Measurements from ENCODE around the gene POLR3B. TPM values are rescaled to one million over a fixed set of nuclear protein-coding genes. Genes with fewer than 3 reads are reported as not detected.
"Not testable (repeated sequence)": the region's sequence is repeated elsewhere in the genome, so short reads cannot be mapped to it uniquely, and the experiment has no call there.

The POLR3B gene
- total RNA-seq, 1 donor from 2014 or later, result 12.6 TPM

DNA sequence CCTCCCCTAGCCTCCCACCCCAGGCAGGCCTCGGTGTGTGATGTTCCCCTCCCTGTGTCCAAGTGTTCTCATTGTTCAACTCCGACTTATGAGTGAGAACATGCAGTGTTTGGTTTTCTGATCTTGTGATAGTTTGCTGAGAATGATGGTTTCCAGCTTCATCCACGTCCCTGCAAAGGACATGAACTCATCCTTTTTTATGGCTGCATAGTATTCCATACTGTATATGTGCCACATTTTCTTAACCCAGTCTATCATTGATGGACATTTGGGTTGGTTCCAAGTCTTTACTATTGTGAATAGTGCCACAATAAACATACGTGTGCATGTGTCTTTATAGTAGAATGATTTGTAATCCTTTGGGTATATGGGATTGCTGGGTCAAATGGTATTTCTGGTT is 108.1 kb downstream of the POLR3B start:
- DNase-seq, result not testable (repeated sequence)

- not testable (repeated sequence) for DNase-seq
Measured at GRCh38 chr12:106475662-106476061, 118.1 kb downstream of the POLR3B start.

- DNase-seq, result not testable (repeated sequence)
Measured at GRCh38 chr12:106477627-106478026, 120.1 kb downstream of the POLR3B start.

DNA sequence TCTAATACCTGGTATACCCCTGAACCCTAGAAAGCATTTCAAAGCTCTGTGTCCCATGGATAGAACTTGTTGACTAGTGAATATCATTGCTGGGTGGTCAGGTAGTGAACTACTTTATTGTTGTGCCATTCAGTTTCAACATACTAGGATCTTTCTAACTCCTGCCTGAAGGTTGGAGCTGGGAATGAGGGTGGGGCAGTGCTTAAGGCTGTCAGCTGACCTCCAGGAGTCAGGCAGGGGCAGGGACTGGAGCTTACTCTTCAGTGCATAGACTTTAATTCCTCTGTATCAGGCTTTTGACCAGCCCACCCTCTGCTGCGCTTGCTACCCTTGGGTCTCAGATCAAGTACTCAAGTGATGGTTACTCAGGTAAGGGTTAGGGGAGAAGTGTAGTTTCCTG is 122.7 kb downstream of the POLR3B start:
- DNase-seq, result no peak

DNA sequence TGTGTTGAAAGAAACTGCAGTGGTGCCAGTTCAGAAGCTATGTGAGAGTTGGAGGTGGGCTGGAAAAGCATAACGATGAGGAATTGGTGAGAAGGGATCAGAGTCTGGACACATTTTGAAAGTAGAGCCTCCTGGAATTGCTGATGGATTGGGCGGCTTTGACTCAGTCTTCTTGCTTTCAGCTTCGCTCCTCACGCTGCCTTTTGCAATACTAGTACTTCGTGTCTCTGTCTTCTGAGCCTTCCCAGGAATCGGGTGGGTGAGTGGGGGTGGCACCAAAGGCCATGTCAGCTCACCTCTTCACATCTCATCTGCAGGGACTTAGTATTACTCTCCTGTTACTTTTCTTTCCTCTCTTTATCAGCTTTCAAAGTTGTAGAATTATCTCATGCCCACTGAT is 123.7 kb downstream of the POLR3B start:
- no peak for DNase-seq

- DNase-seq, result no peak
Measured at GRCh38 chr12:106487664-106488063, 130.1 kb downstream of the POLR3B start.

DNA sequence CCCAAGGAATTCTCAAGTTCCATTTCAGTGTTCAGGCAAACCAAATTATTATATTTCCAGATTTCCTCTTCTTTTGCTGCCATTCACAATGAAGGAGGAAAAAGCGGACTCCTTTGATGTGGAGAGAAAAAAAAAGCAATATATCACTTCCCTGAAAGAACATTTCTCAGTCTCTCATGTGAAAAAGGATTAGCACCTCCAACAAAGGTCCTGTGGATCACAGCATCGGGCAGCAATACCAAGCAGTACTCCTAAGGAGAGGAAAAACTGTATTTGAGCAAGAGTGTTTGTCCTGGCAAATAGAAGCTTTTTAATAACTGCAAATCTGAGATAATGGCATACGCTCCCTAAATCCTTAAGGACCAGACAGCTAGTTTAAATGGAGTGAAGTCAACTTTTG is 131.3 kb downstream of the POLR3B start:
- DNase-seq, result no peak

- DNase-seq, result no peak
Measured at GRCh38 chr12:106490264-106490663, 132.7 kb downstream of the POLR3B start.

GRCh38 chr12:106492857-106493256 is 135.3 kb downstream of the POLR3B start:
- no peak for DNase-seq

GRCh38 chr12:106493531-106493930 is 136.0 kb downstream of the POLR3B start:
- no peak for DNase-seq

DNA sequence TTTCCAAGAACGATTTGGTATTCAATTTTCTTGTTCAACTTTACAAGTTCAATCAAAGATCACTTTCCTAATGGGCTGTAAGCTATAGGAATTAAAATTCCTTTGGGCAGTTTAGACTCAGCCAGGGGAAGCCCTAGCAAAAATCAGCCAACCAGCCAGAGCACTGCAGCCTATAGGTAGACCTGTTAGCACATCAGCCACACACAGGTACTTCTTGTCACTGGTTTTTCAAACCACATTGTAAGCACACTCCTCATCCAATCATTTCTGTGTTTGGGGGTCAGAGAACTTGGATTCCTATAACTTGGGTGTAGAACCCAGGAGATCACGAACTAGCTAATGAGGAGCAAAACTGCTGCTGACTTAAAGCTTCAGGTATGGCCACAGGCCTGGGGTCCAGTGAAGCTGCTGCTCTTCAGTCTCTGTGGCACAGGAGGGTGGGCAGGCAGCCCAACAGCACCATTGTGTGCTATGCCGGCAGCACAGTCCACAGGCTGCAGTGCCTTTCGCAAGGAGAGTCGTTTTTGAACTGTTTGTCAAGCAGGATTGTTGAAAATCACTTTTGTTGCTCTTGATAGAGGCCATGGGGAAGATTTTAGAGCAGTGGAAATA is 137.9 kb downstream of the POLR3B start:
- DNase-seq, result no peak

GRCh38 chr12:106498056-106498455 is 140.5 kb downstream of the POLR3B start:
- DNase-seq, result no peak

DNA sequence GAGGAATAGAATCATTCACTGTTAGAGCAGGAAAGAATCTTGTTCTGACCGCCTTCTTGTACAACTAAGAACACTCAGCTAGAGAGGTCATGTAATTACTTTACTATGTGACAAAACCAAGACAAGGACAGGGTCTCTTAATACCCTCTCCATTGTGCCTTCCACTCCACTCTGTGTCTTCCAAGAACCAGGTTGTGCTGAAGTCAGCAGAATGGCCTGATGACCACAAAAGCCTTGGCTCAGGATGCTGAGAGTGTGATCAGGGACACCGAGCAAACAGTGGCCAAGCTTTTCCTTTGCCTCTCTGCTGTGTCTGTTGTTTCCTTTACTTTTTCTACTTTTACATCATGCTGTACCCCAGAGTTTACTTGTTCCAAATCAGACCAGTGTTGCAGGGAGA is 142.1 kb downstream of the POLR3B start:
- no peak for DNase-seq

- DNase-seq, result no peak
Measured at GRCh38 chr12:106506691-106507090, 149.1 kb downstream of the POLR3B start.

- DNase-seq, result no peak
Measured at GRCh38 chr12:106508966-106509365, 151.4 kb downstream of the POLR3B start.

DNA sequence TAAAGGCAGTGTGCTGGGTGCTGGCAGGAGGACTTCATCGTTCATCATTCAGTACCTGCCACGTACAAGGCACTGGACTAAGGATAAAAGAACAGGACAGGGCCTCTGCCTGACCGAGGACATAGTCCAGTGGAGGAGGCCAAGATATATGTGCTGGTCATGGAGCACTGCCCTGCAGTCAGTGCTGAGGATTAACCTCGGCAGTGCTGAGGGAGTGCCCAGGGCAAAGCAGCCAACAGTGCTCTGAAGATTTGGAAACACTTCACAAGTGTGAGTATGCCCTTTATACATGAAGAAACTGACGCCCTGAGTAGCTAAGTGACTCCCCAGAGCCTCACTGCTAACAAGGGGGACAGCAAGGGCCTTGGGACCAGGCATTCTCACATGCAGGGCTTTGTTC is 153.8 kb downstream of the POLR3B start:
- no peak for DNase-seq

DNA sequence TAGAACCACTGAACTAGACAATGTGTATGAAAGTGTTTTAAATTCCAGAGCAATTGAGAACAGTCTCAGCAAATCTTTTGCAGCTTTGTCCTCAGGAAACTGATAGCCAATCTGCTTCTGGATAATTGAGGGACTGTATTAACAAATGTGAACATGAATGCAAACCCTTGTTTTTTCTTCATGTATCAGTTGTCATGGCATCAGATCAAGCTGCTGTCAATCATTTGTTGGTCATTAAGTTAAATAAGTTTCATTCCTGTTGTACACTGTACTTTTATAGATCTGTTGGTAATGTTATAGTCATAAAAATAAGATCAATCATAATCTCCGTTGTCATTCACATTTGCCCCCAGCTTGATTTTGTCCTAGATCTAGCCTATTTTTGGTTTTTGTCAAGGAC is 159.8 kb downstream of the POLR3B start:
- DNase-seq, result no peak

DNA sequence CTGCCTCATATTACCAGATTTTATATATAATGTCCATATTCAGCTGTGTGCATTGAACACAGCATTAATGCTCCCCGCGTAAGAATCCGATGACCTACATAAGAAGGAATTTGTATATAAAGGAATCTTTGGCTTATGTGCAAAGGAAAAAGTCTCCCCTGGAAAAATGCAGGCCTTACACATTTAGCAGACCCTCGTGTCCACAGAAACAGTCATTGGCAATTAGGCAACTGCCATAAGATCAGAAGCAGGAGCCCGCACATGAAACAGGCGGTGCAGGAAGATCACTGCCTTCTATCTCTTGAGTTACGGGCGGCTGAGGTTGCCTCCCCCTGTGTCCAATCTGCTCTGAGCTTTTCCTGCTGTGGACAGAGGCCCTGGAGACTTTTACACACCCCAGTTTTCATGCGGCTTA is 162.1 kb downstream of the POLR3B start:
- no peak for DNase-seq

GRCh38 chr12:106521901-106522300 is 164.4 kb downstream of the POLR3B start:
- no peak for DNase-seq

DNA sequence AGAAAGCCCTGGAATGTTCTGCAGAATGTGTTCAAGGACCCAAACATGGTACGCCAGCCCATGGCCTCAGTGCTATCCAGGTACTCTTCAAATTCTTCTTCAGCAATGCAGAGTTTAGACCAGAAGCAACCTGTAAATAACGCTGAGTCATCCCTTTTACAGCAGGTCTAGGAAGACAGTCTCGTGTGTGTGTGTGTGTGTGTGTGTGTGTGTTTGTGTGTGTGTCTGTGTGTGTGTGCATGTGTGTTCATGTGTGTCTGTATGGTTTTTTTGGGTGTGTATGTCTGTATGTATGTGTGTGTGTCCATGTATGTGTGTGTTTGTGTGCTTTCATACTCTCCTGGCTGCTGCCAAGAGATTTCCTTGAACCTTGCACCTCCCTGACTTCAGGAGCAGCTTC is 165.2 kb downstream of the POLR3B start:
- no peak for DNase-seq

DNA sequence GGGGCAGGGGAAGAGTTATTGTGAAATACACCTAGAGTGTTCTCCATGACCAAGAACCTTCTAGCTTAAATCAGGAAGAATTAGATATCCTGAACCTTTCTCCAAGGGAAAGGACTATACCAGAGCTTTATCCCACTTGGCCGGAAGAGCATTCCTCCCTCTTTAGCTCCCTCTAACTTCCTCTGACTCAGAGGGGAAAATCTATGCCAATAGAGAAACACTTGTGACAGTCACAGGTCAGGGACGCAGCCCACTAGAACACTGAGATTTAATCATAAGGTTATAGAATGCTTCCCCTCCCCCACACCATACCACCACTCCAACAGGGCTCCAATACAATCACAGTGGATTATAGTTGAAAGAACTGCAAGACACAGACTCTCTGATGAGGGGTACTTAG is 169.8 kb downstream of the POLR3B start:
- no peak for DNase-seq

DNA sequence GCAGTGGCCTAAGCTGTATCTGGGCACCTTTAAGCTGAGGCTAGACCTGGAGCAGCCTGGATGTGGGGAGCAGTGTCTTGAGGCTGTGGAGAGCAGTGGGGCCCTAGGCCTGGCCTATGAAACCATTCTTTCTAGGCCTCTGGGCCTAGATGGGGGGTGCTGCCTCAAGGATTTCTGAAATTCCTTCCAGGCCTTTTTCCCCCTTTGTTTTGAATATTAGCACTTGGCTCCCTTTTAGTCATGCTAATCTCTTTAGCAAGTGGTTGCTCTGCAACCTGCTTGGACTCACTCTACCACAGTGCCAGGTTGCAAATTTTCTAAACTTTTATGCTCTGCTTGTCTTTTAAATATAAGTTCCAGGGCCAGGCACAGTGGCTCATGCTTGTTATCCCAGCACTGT is 183.7 kb downstream of the POLR3B start:
- no peak for DNase-seq

DNA sequence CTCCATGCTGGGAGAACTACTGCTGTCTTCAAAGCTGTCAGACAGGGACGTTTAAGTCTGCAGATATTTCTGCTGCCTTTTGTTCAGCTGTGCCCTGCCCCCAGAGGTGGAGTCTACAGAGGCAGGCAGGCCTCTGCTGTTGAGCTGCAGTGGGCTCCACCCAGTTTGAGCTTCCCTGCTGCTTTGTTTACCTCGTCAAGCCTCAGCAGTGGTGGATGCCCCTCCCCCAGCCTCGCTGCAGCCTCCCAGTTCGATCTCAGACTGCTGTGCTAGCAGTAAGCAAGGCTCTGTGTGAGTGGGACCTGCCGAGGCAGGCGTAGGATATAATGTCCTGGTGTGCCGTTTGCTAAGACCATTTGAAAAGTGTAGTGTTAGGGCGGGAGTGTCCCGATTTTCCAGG is 193.9 kb downstream of the POLR3B start:
- DNase-seq, result no peak

GRCh38 chr12:106552228-106552627 is 194.7 kb downstream of the POLR3B start:
- DNase-seq, result no peak
